ENCODE data around the gene ALPK1.

Gene ALPK1

DNA sequence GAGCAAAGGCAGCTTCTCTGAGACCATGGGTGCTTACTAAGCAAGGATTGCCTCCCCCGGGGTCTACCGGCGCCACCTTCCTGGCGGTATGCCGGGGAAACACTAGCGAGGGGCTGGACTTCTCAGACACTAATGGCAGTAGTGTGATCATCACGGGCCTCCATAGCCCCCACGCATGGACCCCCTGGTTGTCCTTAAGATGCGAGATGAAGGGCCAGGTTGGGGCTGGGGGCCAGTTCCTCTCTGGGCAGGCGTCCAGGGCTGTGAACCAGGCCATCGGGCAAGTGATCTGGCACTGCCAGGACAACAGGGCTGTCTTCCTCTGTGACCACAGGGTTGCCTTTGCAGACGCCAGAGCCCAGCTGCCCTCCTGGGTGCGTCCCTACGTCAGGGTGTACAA is 60.7 kb downstream of the ALPK1 start:
- ChIA-PET POLR2A (no interaction called here), CTCF (no interaction called here)
- no peaks in the 10 kb centered on the region for H3K4me1 ChIP-seq (ENCODE audit: control insufficient read depth, insufficient read depth, low read length)
- TF ChIP-seq REPIN1 (tag by site-specific recombination; IDR thresholded peaks at IDR 0.05; ENCODE audit: low read depth) (no peak), ZNF792 (tag by site-specific recombination; IDR thresholded peaks at IDR 0.05) (no peak), ZNF341 (tag by site-specific recombination; IDR thresholded peaks at IDR 0.05; ENCODE audit: low read depth) (no peak), INSM2 (tag by site-specific recombination; IDR thresholded peaks at IDR 0.05) (no peak), ZNF112 (tag by site-specific recombination; IDR thresholded peaks at IDR 0.05) (no peak)
- H3K27ac ChIP-seq (ENCODE audit: extremely low read depth, low read depth, low read length): no peak overlapping the region
- H3K9me3 ChIP-seq (ENCODE audit: control insufficient read depth, insufficient read depth, low read depth, low read length): no peaks in the 10 kb centered on the region
- H3K36me3 ChIP-seq (ENCODE audit: control insufficient read depth in 2 of 2, insufficient read depth in 1 of 2, low read length in 2 of 2): no peaks in the 10 kb centered on the region
- no peak overlapping the region for H3K4me3 ChIP-seq (ENCODE audit: low read depth, low read length)

DNA sequence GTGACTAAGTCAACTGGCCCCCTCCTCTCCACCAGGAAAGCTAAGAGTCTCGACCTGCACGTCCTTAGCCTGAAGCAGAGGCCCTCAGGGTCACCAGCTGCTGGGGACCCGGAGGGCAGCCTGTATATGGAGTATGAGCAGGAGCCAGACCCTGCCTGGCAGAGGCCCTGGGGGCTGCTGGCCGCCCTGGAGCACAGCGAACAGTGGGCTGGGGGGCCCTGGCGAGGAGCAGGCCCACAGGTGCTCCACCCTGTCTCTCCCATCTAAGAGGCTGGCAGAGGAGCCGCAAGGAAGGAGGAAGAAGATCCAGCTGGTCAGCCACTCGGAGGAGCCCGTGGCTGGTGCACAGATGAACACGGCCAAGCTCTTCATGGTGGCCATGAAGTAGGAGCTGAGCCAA is 61.2 kb downstream of the ALPK1 start:
- H3K9me3 ChIP-seq (ENCODE audit: control insufficient read depth, insufficient read depth, low read depth, low read length): no peaks in the 10 kb centered on the region
- H3K27ac ChIP-seq (ENCODE audit: extremely low read depth, low read depth, low read length): no peak overlapping the region
- no peak overlapping the region for H3K4me3 ChIP-seq (ENCODE audit: low read depth, low read length)
- TF ChIP-seq ZNF239 (tag by site-specific recombination; IDR thresholded peaks at IDR 0.05) (no peak), ZNF776 (tag by site-specific recombination; IDR thresholded peaks at IDR 0.05; ENCODE audit: borderline replicate concordance) (no peak), ZEB2 (tag by site-specific recombination; IDR thresholded peaks at IDR 0.05) (no peak), ZNF664 (tag by site-specific recombination; IDR thresholded peaks at IDR 0.05) (no peak), ZNF610 (tag by site-specific recombination; IDR thresholded peaks at IDR 0.05; ENCODE audit: borderline replicate concordance) (no peak), ZNF768 (tag by site-specific recombination; IDR thresholded peaks at IDR 0.05) (no peak), ZNF670 (tag by site-specific recombination; IDR thresholded peaks at IDR 0.05; ENCODE audit: low read depth) (no peak), ZXDB (tag by site-specific recombination; IDR thresholded peaks at IDR 0.05) (no peak), KLF9 (tag by site-specific recombination; IDR thresholded peaks at IDR 0.05; ENCODE audit: low read depth) (no peak), ZNF23 (tag by site-specific recombination; IDR thresholded peaks at IDR 0.05; ENCODE audit: borderline replicate concordance) (no peak), OSR2 (tag by site-specific recombination; IDR thresholded peaks at IDR 0.05) (no peak), GLI2 (tag by site-specific recombination; IDR thresholded peaks at IDR 0.05; ENCODE audit: borderline replicate concordance, low read depth) (no peak), ZNF514 (tag by site-specific recombination; IDR thresholded peaks at IDR 0.05) (no peak), ZNF624 (tag by site-specific recombination; IDR thresholded peaks at IDR 0.05) (no peak), HOXA7 (CRISPR knock-in tag; IDR thresholded peaks at IDR 0.05; ENCODE audit: borderline replicate concordance) (no peak), ZSCAN18 (tag by site-specific recombination; IDR thresholded peaks at IDR 0.05) (no peak)
- H3K4me1 ChIP-seq (ENCODE audit: control insufficient read depth, insufficient read depth, low read length): no peaks in the 10 kb centered on the region
- no peaks in the 10 kb centered on the region for H3K36me3 ChIP-seq (ENCODE audit: control insufficient read depth in 2 of 2, insufficient read depth in 1 of 2, low read length in 2 of 2)
- ChIA-PET POLR2A (no interaction called here), CTCF (no interaction called here)
